Esophagus mucosa (tissue), 1 donor: ENCODE results near the gene SMARCC1. TPM values are rescaled to one million over a fixed set of nuclear protein-coding genes. Genes with fewer than 3 reads are reported as not detected.
A peak's percentile ranks its signal among the peaks of the same experiment; 100 is the strongest.

Source experiments
- ATAC-seq: fragments of 200-7000 bp; cut with Tn5 transposase; one replicate; pipeline ENCODE4 v1.9.1; 2020
- total RNA-seq: library from RNA; stranded (reverse); gene quantifications from one replicate; pipeline ENCODE4 v1.2.4, GENCODE V29; 2023
- donor health status: DM: yes; HTN: yes; CAD: no.

SMARCC1 gene
- total RNA-seq, 1 donor from 2014 or later, result 51.2 TPM

DNA sequence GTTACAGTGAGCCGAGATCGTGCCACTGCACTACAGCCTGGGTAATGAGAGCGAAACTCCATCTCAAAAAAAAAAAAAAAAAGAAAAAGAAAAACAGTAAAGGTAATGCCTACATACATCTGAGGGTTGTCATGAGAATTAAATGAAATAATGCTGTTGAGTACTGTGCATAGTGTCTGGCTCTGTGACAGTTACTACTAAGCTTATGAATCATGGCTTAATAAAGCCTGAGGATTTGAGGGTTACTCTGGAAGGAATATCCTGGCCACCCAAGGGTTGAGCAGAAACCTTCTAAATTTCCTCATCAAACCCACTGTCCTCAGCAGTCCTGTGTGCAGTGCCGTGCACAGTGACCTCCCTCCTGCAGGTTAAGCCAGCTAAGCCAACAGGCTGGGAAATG, 241.4 kb downstream of the SMARCC1 start:
- peak; percentile 80 for ATAC-seq

DNA sequence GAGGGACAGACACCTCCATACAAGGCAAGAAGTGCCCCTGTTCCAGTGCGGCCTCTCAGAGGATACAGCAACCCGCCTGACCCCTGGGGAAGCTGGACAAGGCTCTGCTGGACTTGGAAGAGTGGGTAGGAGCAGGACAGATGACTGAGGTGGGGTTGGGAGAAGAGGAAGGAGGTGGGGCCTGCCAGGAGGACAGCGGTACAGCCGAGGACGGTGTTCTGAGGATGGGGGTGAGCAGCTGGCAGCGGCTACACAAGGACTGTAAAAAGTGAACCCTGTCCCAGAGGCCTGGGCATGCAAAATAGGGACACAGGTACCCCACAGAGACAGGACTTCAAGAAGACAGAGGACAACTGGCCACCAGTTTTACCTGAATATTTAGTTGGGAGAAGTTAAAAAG, 244.7 kb downstream of the SMARCC1 start:
- ATAC-seq, result no peak

- ATAC-seq, result no peak
Measured at GRCh38 chr3:47536221-47536891, 245.3 kb downstream of the SMARCC1 start.

Other genes starting within 250 kb of the SMARCC1 start
- 0.48 TPM for gene CSPG5, start 203.0 kb downstream of the SMARCC1 start, total RNA-seq
- gene DHX30, start 21.2 kb upstream of the SMARCC1 start, total RNA-seq, result 31.4 TPM
- 107 TPM for gene MAP4, start 234.5 kb upstream of the SMARCC1 start, total RNA-seq